ENCODE data around the gene CISTR. TPM values are rescaled to one million over a fixed set of nuclear protein-coding genes. Genes with fewer than 3 reads are reported as not detected.
A peak's percentile ranks its signal among the peaks of the same experiment; 100 is the strongest.

Gene CISTR
- total and polyA plus RNA-seq, 2 donors (not counting 1 experiment from before 2014, with no cell fraction given), result not detected

- Histone ChIP-seq H3K27ac (ENCODE audit: insufficient read depth, low read length) (no peak overlapping the region), H3K9me3 (ENCODE audit: control insufficient read depth, insufficient read depth, low read depth, low read length) (no peaks in the 10 kb centered on the region), H2AFZ (ENCODE audit: low read length) (no peak overlapping the region), H3K4me2 (ENCODE audit: extremely low read depth, insufficient read depth, low read length) (no peak overlapping the region), H3K9ac (ENCODE audit: insufficient read depth, low read length) (no peak overlapping the region), H3K27me3 (ENCODE audit: control insufficient read depth, insufficient read depth, low read length) (peaks cover 39% of the 10 kb centered on the region), H3K79me2 (ENCODE audit: control insufficient read depth, insufficient read depth, low read length) (no peaks in the 10 kb centered on the region), H3K4me1 (ENCODE audit: control insufficient read depth, extremely low read depth, insufficient read depth, low read length) (peaks cover 2% of the 10 kb centered on the region), H3K4me3 (replicated peaks in 1 of 4; ENCODE audit: control extremely low read depth in 1 of 4, insufficient read depth in 1 of 4, low read depth in 3 of 4, low read length in 4 of 4) (no peak overlapping the region), H4K20me1 (ENCODE audit: control insufficient read depth, extremely low read depth, insufficient read depth, low read length) (no peaks in the 10 kb centered on the region), H3K36me3 (ENCODE audit: control insufficient read depth, insufficient read depth, low read length) (no peaks in the 10 kb centered on the region)
- TF ChIP-seq EZH2 (IDR thresholded peaks at IDR 0.05; ENCODE audit: low read length, missing control alignments) (no peak), CTCF (conservative IDR thresholded peaks at IDR 0.05 in 1 of 2, IDR thresholded peaks at IDR 0.05 in 1 of 2; ENCODE audit: low read depth in 1 of 2, low read length in 2 of 2) (no peak)
- DNase-seq (ENCODE audit: low read depth in 2 of 2), result no peak
Measured at GRCh38 chr12:53734425-53734824, 17.4 kb downstream of the CISTR start.

DNA sequence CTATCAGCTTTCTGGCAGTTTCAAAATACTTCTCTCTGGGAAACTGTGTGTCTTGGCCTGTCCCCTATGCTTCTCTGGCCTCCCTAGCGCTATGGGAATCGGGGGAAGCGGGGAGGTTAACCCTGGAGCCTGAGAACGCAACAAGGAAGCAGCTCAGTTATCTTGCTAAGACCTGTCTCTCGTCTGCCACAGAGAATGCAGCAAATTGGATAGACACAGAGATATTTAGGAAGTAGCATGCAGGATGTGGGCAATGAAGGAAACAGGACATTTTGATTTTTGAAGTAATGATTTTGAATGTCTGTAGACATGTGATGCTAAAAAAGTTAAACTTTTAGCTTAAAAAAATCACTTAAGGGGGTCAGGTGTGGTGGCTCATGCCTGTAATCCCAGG is 18.0 kb downstream of the CISTR start:
- Histone ChIP-seq H3K4me1 (ENCODE audit: control insufficient read depth, extremely low read depth, insufficient read depth, low read length) (no peaks in the 10 kb centered on the region), H3K27me3 (ENCODE audit: control insufficient read depth, insufficient read depth, low read length) (peaks cover 33% of the 10 kb centered on the region), H3K4me2 (ENCODE audit: extremely low read depth, insufficient read depth, low read length) (no peak overlapping the region), H3K4me3 (replicated peaks in 1 of 4; ENCODE audit: control extremely low read depth in 1 of 4, insufficient read depth in 1 of 4, low read depth in 3 of 4, low read length in 4 of 4) (no peak overlapping the region), H3K36me3 (ENCODE audit: control insufficient read depth, insufficient read depth, low read length) (no peaks in the 10 kb centered on the region), H3K9me3 (ENCODE audit: control insufficient read depth, insufficient read depth, low read depth, low read length) (no peaks in the 10 kb centered on the region), H3K9ac (ENCODE audit: insufficient read depth, low read length) (no peak overlapping the region), H2AFZ (ENCODE audit: low read length) (no peak overlapping the region), H4K20me1 (ENCODE audit: control insufficient read depth, extremely low read depth, insufficient read depth, low read length) (no peaks in the 10 kb centered on the region), H3K27ac (ENCODE audit: insufficient read depth, low read length) (no peak overlapping the region), H3K79me2 (ENCODE audit: control insufficient read depth, insufficient read depth, low read length) (no peaks in the 10 kb centered on the region)
- no peak for DNase-seq (ENCODE audit: low read depth in 2 of 2)
- no peak for TF ChIP-seq CTCF (conservative IDR thresholded peaks at IDR 0.05 in 1 of 2, IDR thresholded peaks at IDR 0.05 in 1 of 2; ENCODE audit: low read depth in 1 of 2, low read length in 2 of 2)
- no peak for TF ChIP-seq EZH2 (IDR thresholded peaks at IDR 0.05; ENCODE audit: low read length, missing control alignments)

GRCh38 chr12:53733051-53733806 is 18.6 kb downstream of the CISTR start:
- no peak overlapping the region for H3K9ac ChIP-seq (ENCODE audit: insufficient read depth, low read length)
- DNase-seq (ENCODE audit: low read depth in 2 of 2), result peak in 1 of 2 donors; percentile 73
- H3K79me2 ChIP-seq (ENCODE audit: control insufficient read depth, insufficient read depth, low read length), result no peaks in the 10 kb centered on the region

More at GRCh38 chr12:53733051-53733806, 18.6 kb downstream of the CISTR start:
- no peaks in the 10 kb centered on the region for H3K36me3 ChIP-seq (ENCODE audit: control insufficient read depth, insufficient read depth, low read length)
- H3K27ac ChIP-seq (ENCODE audit: insufficient read depth, low read length), result no peak overlapping the region
- H3K4me2 ChIP-seq (ENCODE audit: extremely low read depth, insufficient read depth, low read length), result no peak overlapping the region
- H2AFZ ChIP-seq (ENCODE audit: low read length), result no peak overlapping the region
- TF ChIP-seq CTCF (conservative IDR thresholded peaks at IDR 0.05 in 1 of 2, IDR thresholded peaks at IDR 0.05 in 1 of 2; ENCODE audit: low read depth in 1 of 2, low read length in 2 of 2) (no peak), EZH2 (IDR thresholded peaks at IDR 0.05; ENCODE audit: low read length, missing control alignments) (no peak)
- no peaks in the 10 kb centered on the region for H4K20me1 ChIP-seq (ENCODE audit: control insufficient read depth, extremely low read depth, insufficient read depth, low read length)
- H3K4me1 ChIP-seq (ENCODE audit: control insufficient read depth, extremely low read depth, insufficient read depth, low read length), result no peaks in the 10 kb centered on the region
- H3K27me3 ChIP-seq (ENCODE audit: control insufficient read depth, insufficient read depth, low read length), result peaks cover 27% of the 10 kb centered on the region
- H3K9me3 ChIP-seq (ENCODE audit: control insufficient read depth, insufficient read depth, low read depth, low read length), result no peaks in the 10 kb centered on the region
- no peak overlapping the region for H3K4me3 ChIP-seq (replicated peaks in 1 of 4; ENCODE audit: control extremely low read depth in 1 of 4, insufficient read depth in 1 of 4, low read depth in 3 of 4, low read length in 4 of 4)

All from fibroblast of lung (primary cell).